Measurements from ENCODE around the gene PSENEN. TPM values are rescaled to one million over a fixed set of nuclear protein-coding genes. Genes with fewer than 3 reads are reported as not detected.

PSENEN gene
- total and polyA plus RNA-seq, 2 of the 8 experiments (the other 6 are each of a cell fraction or from before 2014, with no cell fraction given): 66.7 to 75.3 TPM

DNA sequence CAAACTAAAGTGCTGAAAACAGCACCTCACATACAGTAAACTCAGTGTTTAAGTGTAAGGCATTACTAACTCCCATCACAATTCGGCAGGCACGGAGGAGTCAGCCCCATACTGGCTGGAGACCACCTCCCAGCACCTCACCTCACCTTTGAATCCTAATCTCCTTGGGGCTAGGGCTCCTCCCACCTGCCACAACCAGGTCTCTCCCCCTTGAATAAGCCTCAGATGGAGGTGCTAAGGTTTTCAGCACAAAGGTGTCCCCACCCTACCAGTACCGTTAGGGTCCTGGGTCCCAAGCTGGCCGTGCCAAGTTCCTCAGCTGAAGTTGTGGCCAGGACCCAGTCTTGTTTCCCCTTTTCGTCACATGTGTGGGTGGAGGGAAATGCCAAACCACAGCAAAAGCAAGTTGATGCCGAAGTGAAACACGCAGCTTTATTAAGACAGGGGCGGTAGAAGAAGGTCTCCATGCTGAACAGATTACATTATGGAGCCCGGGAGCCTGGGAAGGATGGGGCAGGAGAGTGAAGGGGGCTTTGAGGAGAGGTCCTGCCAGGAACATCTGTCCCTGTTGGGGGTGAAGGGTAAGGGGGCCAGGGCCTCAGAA is 3.2 kb upstream of the PSENEN start, which contains the start of gene IGFLR1:
Gene IGFLR1, minus strand, starts transcription at position 332 of the 604 bp plus-strand sequence. CDS start 1,272 bp downstream, outside the sequence.
- H3K27me3 ChIP-seq (replicated peaks in 1 of 4; ENCODE audit: control insufficient read depth in 3 of 4, extremely low read depth in 1 of 4, insufficient read depth in 3 of 4, low read length in 3 of 4): no peaks in the 10 kb centered on the region
- H2BK5ac ChIP-seq (ENCODE audit: low read depth, low read length): no peak within 1 kb of the TSS
- CTCF ChIA-PET (ENCODE audit: partially characterized antibody): interaction anchor here (0.6 to 8.9 kb wide), 5 partner anchors 10 to 76 kb away, joined by 3 to 80 read pairs (median 4); no protein-coding TSS in a partner anchor
- POLR2A ChIA-PET (ENCODE audit: partially characterized antibody): interaction anchor here (0.7 to 1.1 kb wide), 2 partner anchors 24 to 51 kb away, joined by 3 to 5 read pairs; no protein-coding TSS in a partner anchor
- H2BK12ac ChIP-seq (ENCODE audit: low read depth, low read length): peak within 1 kb of the TSS; percentile 60; the same call in 1 of the 2 replicates
- H4K8ac ChIP-seq (ENCODE audit: extremely low read depth, insufficient read depth, low read length): 0 out of 2 replicates have a peak within 1 kb of the TSS, but pooled peaks have one; percentile 39
- H3K9ac ChIP-seq (replicated peaks in 1 of 4; ENCODE audit: extremely low read depth in 1 of 4, low read depth in 3 of 4, low read length in 3 of 4): peak within 1 kb of the TSS in 2 of 4 experiments; percentile 1; a peak in 2 of 7 replicates
- TF ChIP-seq, protein P1, sequence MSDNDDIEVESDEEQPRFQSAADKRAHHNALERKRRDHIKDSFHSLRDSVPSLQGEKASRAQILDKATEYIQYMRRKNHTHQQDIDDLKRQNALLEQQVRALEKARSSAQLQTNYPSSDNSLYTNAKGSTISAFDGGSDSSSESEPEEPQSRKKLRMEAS (IDR thresholded peaks at IDR 0.05): no peak
- TF ChIP-seq TCF12 (IDR thresholded peaks at IDR 0.05; ENCODE audit: low read depth, low read length) (no peak), JUN (IDR thresholded peaks at IDR 0.05; ENCODE audit: low read depth, low read length) (no peak), CBX8 (IDR thresholded peaks at IDR 0.05; ENCODE audit: borderline replicate concordance, low read depth, low read length) (no peak), JUND (IDR thresholded peaks at IDR 0.05; ENCODE audit: low read length) (no peak)
- FAIRE-seq: no peak
- no peaks in the 10 kb centered on the region; the same call in none of the 2 replicates for H3K79me1 ChIP-seq (ENCODE audit: low read depth, low read length)
- no peak within 1 kb of the TSS for H2BK20ac ChIP-seq (ENCODE audit: low read length)
- peak within 1 kb of the TSS; percentile 72; the same call in 1 of the 2 replicates for H2BK15ac ChIP-seq (ENCODE audit: low read length)
- no peak within 1 kb of the TSS for H2AFZ ChIP-seq (ENCODE audit: low read length)
- H4K91ac ChIP-seq (replicated peaks; ENCODE audit: insufficient read length, low read length): peak within 1 kb of the TSS; percentile 79
- H3K18ac ChIP-seq (ENCODE audit: extremely low read depth, low read length): no peak within 1 kb of the TSS
- peak within 1 kb of the TSS; percentile 10 to 86 (median 54); a peak in 5 of 8 replicates for H3K4me3 ChIP-seq (ENCODE audit: extremely low read depth in 1 of 4, insufficient read depth in 2 of 4, low read depth in 3 of 4, low read length in 4 of 4)
- no peak within 1 kb of the TSS for H3K27ac ChIP-seq (ENCODE audit: low read depth, low read length)
- H3K14ac ChIP-seq (ENCODE audit: insufficient read length): no peak within 1 kb of the TSS
- peaks cover 0 to 6% (median 3%) of the 10 kb centered on the region in 4 experiments; a peak in 3 of 7 replicates for H3K4me1 ChIP-seq (replicated peaks in 1 of 4; ENCODE audit: control insufficient read depth in 3 of 4, insufficient read depth in 4 of 4, low read length in 3 of 4)
- 91% methylated on average over 9 of the region's 9 CpGs; no CpG with 5 or more reads in 1 of the 2 experiments for WGBS, 2 experiments (ENCODE audit: extremely low coverage in 1 of 2, insufficient coverage in 1 of 2, insufficient read length in 1 of 2, insufficient replicate concordance in 2 of 2, low coverage in 1 of 2, low lambda C conversion rate in 2 of 2, missing lambda C conversion rate in 1 of 2)
- H2AK5ac ChIP-seq (ENCODE audit: low read depth, low read length): peak within 1 kb of the TSS; percentile 39; the same call in 1 of the 2 replicates
- H3K56ac ChIP-seq (replicated peaks; ENCODE audit: insufficient read length, low read depth, low read length): no peak within 1 kb of the TSS
- H3K36me3 ChIP-seq (ENCODE audit: control insufficient read depth in 2 of 4, insufficient read depth in 4 of 4, low read length in 3 of 4): peaks cover 6 to 15% (median 9%) of the 10 kb centered on the region in 4 experiments; a peak in 5 of 8 replicates
- H3K79me2 ChIP-seq (ENCODE audit: control insufficient read depth in 1 of 2, insufficient read depth in 2 of 2, low read length in 2 of 2): peaks cover 0 to 7% of the 10 kb centered on the region in 2 experiments; a peak in 1 of 4 replicates
- H4K20me1 ChIP-seq (replicated peaks in 1 of 2; ENCODE audit: control insufficient read depth in 1 of 2, insufficient read depth in 2 of 2, low read length in 2 of 2): peaks cover 0 to 9% of the 10 kb centered on the region in 2 experiments
- peak within 1 kb of the TSS; percentile 70 to 78 for H3K4me2 ChIP-seq (ENCODE audit: insufficient read depth in 1 of 2, low read depth in 2 of 2, low read length in 2 of 2)
- H3K4ac ChIP-seq (replicated peaks; ENCODE audit: insufficient read length, low read depth, low read length): peak within 1 kb of the TSS; percentile 37
- H3K23me2 ChIP-seq (ENCODE audit: low read depth, low read length): peaks cover 17% of the 10 kb centered on the region; the same call in 1 of the 2 replicates
- no peak for DNase-seq (ENCODE audit: low read depth in 1 of 2, low spot score in 2 of 2)
- no peak within 1 kb of the TSS for H3K23ac ChIP-seq (ENCODE audit: insufficient read length)
- no peak within 1 kb of the TSS for H4K5ac ChIP-seq (ENCODE audit: insufficient read length, low read depth, low read length)
- H3K9me3 ChIP-seq (ENCODE audit: insufficient read depth in 2 of 2, low read depth in 1 of 2, low read length in 1 of 2): no peaks in the 10 kb centered on the region
- H2BK120ac ChIP-seq (replicated peaks; ENCODE audit: low read depth, low read length): no peak within 1 kb of the TSS

Data from H1 (cell line).